ENCODE results near the gene C1orf216. TPM values are rescaled to one million over a fixed set of nuclear protein-coding genes. Genes with fewer than 3 reads are reported as not detected.

Gene C1orf216
- total RNA-seq, 1 experiment from 2014 or later, result 10.1 TPM

GRCh38 chr1:35748326-35748725, 29.6 kb upstream of the C1orf216 start:
- Mint-ChIP-seq H3K9me3 (no peaks in the 10 kb centered on the region), H3K4me1 (no peaks in the 10 kb centered on the region), H3K27ac (no peak overlapping the region), H3K36me3 (peaks cover 61% of the 10 kb centered on the region), H3K27me3 (ENCODE audit: low read depth) (no peaks in the 10 kb centered on the region), H3K4me3 (no peak overlapping the region)
- TF ChIP-seq CBFB (CRISPR knock-in tag; IDR thresholded peaks at IDR 0.05; ENCODE audit: low read depth) (no peak), PRDM15 (CRISPR knock-in tag; IDR thresholded peaks at IDR 0.05) (no peak), SMAD3 (CRISPR knock-in tag; IDR thresholded peaks at IDR 0.05; ENCODE audit: borderline replicate concordance) (no peak), ZSCAN18 (CRISPR knock-in tag; IDR thresholded peaks at IDR 0.05) (no peak), ZBTB21 (CRISPR knock-in tag; IDR thresholded peaks at IDR 0.05; ENCODE audit: borderline replicate concordance) (no peak), NFYB (CRISPR knock-in tag; conservative IDR thresholded peaks at IDR 0.05; ENCODE audit: low read depth) (no peak), ATF6 (CRISPR knock-in tag; IDR thresholded peaks at IDR 0.05) (no peak), ZNF232 (CRISPR knock-in tag; IDR thresholded peaks at IDR 0.05) (no peak), FOXK1 (CRISPR knock-in tag; IDR thresholded peaks at IDR 0.05) (no peak), ZNF416 (CRISPR knock-in tag; IDR thresholded peaks at IDR 0.05) (no peak), IRF2 (CRISPR knock-in tag; IDR thresholded peaks at IDR 0.05; ENCODE audit: borderline replicate concordance, low read depth) (no peak), GTF2I (CRISPR knock-in tag; conservative IDR thresholded peaks at IDR 0.05) (no peak), RORB (CRISPR knock-in tag; IDR thresholded peaks at IDR 0.05) (no peak), PRRX2 (CRISPR knock-in tag; IDR thresholded peaks at IDR 0.05) (no peak), ATF3 (CRISPR knock-in tag; conservative IDR thresholded peaks at IDR 0.05) (no peak), TEAD1 (CRISPR knock-in tag; IDR thresholded peaks at IDR 0.05) (no peak), FOXP1 (CRISPR knock-in tag; IDR thresholded peaks at IDR 0.05; ENCODE audit: borderline replicate concordance) (no peak), E2F4 (CRISPR knock-in tag; IDR thresholded peaks at IDR 0.05; ENCODE audit: borderline replicate concordance, low read depth) (no peak), AR (CRISPR knock-in tag; IDR thresholded peaks at IDR 0.05) (no peak), E2F1 (CRISPR knock-in tag; IDR thresholded peaks at IDR 0.05) (no peak)
- no peak for DNase-seq (ENCODE audit: low spot score)
- POLR2A ChIA-PET, result no interaction called here
- no peak for ATAC-seq
- CTCF ChIA-PET, result interaction anchor here (1.4 to 2.9 kb wide), 3 partner anchors 21 to 33 kb away, joined by 4 to 9 read pairs (median 5); partner anchors contain the start of gene CLSPN

All from WTC11 (cell line).